HFFc6 (cell line): ENCODE results near the gene RASSF5. TPM values are rescaled to one million over a fixed set of nuclear protein-coding genes. Genes with fewer than 3 reads are reported as not detected.
A peak's percentile ranks its signal among the peaks of the same experiment; 100 is the strongest.

Experiments used
- DNase-seq: peaks from one replicate; pipeline ENCODE4 v3.0.0-alpha.2; 2018
- H3K27ac Mint-ChIP-seq: 2 replicates; pipeline ENCODE4 v1.8.0; 2020; ENCODE audit warnings: mild to moderate bottlenecking, mixed read lengths
- H3K27me3 Mint-ChIP-seq: 2 replicates; pipeline ENCODE4 v1.8.0; 2021; ENCODE audit warnings: mild to moderate bottlenecking, moderate library complexity, mixed read lengths; ENCODE audit not compliant: insufficient read depth
- H3K36me3 Mint-ChIP-seq: 2 replicates; pipeline ENCODE4 v1.8.0; 2021; ENCODE audit warnings: low read depth, mixed read lengths
- H3K4me1 Mint-ChIP-seq: 2 replicates; pipeline ENCODE4 v1.8.0; 2020; ENCODE audit warnings: low read depth, mixed read lengths
- H3K4me3 Mint-ChIP-seq: 2 replicates; pipeline ENCODE4 v1.8.0; 2020; ENCODE audit warnings: mild to moderate bottlenecking, moderate library complexity, mixed read lengths
- H3K9me3 Mint-ChIP-seq: 2 replicates; pipeline ENCODE4 v1.8.0; 2020; ENCODE audit warnings: mild to moderate bottlenecking, mixed read lengths
- total RNA-seq, 6 experiments: library from RNA; stranded (reverse); fragmentation: NEBNext Ultra II Directional; extraction: Animal tissue kit (Norgen Biotek cat#: 25700); gene quantifications; 2 replicates in 1 of 6; 3 replicates in 5 of 6; pipeline ENCODE4 v1.2.3, GENCODE V29; 2021
- TF ChIP-seq, protein P1 (sequence below): fragments of 200-600 bp; sonication (generic); IDR thresholded peaks from 2 replicates; pipeline ENCODE4 v1.5.0; 2021; ENCODE audit warnings: antibody characterized with exemption, mild to moderate bottlenecking

RASSF5 gene
- total RNA-seq, 6 experiments from 2014 or later, result 0.52 to 1.1 (median 0.82) TPM

DNA sequence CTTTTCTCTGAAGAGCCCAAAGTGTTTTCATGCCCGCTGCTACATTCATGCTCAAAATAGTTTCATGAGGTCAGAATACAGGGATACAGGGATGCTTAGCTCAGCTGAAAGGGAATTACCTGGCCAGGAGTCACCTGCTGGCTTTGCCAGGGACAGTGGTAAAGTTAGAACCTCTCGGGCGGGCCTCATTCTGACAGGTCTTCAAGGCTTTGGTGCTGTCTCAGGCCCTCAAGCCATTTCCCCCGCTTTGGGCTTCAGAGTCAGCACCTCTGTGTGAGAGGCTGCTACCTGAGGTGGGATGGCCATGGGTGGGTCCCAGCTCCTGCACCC, 5.5 kb downstream of the RASSF5 start:
- TF ChIP-seq, protein P1, sequence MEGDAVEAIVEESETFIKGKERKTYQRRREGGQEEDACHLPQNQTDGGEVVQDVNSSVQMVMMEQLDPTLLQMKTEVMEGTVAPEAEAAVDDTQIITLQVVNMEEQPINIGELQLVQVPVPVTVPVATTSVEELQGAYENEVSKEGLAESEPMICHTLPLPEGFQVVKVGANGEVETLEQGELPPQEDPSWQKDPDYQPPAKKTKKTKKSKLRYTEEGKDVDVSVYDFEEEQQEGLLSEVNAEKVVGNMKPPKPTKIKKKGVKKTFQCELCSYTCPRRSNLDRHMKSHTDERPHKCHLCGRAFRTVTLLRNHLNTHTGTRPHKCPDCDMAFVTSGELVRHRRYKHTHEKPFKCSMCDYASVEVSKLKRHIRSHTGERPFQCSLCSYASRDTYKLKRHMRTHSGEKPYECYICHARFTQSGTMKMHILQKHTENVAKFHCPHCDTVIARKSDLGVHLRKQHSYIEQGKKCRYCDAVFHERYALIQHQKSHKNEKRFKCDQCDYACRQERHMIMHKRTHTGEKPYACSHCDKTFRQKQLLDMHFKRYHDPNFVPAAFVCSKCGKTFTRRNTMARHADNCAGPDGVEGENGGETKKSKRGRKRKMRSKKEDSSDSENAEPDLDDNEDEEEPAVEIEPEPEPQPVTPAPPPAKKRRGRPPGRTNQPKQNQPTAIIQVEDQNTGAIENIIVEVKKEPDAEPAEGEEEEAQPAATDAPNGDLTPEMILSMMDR, result no peak
- Mint-ChIP-seq H3K4me1 (peaks cover 56% of the 10 kb centered on the region), H3K27ac (no peak overlapping the region), H3K4me3 (no peak overlapping the region), H3K36me3 (no peaks in the 10 kb centered on the region), H3K27me3 (peaks cover 7% of the 10 kb centered on the region), H3K9me3 (no peaks in the 10 kb centered on the region)
- no peak for DNase-seq

DNA sequence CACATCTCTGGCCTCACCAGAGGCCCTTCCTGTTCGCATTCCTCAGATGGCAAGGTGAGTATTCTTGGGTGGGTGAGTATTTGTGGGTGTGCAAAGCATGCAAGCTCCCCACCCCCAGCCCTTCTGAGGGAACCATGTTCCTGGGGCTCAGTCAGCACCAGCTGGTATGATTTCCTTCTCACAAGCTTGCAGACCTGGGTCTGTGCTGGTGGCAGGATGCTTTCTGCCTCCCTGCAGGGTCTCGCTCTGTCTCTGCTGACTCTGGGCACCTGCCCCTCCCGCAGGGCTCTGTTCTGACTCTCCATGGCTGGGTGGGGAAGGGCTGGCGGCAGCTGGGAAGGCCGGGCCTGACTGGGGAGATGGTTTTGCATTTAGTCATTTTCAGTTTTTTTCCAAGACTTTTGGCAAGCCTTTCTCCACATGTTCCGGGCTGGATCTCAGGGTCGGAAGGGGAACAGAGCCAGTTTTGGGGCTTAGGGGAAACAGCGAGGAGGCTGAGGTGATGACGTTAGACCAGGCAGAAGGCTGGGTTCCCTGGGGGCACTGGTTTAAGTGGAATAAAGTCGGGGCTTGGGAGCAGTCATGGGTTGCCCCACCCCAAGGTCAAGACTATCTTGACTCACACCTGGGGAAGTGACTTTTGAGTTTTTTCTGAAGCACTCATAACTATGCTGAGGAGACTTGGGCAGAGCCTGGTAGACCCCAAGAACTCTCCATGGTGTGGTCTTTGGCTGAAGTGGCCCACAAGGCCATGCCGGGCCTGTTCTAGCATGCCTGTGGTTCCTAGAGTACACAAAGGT, 6.2 kb downstream of the RASSF5 start:
- Mint-ChIP-seq H3K4me3 (peak overlapping the region; percentile 68), H3K4me1 (peaks cover 53% of the 10 kb centered on the region)

DNA sequence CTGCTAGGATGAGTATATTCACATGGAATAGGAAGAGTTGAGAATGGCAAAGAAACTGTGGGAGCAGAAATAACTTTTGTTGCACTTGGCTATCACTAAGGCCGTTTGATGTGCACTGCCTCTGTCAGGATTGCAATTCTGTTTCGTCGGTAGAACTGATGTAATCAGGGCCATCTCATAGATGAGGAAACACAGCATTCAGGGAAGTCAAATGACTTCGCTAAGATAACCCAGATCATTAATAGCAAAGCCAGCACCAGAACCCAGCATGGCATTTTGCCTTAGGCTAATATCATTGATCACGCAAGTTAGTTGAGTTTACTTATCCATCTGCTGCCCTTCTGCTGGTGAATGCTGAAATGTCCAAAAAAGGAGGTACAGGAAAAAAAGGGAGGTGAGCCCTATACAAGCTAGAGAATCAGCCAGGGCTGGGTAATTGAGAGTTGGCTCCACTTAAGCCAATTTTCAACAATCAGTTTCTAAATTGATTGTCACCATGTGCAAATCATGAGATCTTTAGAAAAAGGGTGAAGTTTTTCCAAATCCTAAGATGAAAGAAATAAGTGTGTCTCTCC, 7.6 kb downstream of the RASSF5 start:
- no peak for DNase-seq
- peaks cover 9% of the 10 kb centered on the region; the same call in 1 of the 2 replicates for H3K27me3 Mint-ChIP-seq
- H3K9me3 Mint-ChIP-seq, result no peaks in the 10 kb centered on the region
- no peaks in the 10 kb centered on the region for H3K36me3 Mint-ChIP-seq
- TF ChIP-seq, protein P1, result no peak
- no peak overlapping the region for H3K4me3 Mint-ChIP-seq
- H3K27ac Mint-ChIP-seq, result no peak overlapping the region
- peaks cover 45% of the 10 kb centered on the region for H3K4me1 Mint-ChIP-seq

More for the DNA sequence above, 6.2 kb downstream of the RASSF5 start:
- no peaks in the 10 kb centered on the region for H3K9me3 Mint-ChIP-seq
- no peaks in the 10 kb centered on the region for H3K36me3 Mint-ChIP-seq
- TF ChIP-seq, protein P1, result no peak
- peak overlapping the region; percentile 94 for H3K27ac Mint-ChIP-seq
- H3K27me3 Mint-ChIP-seq, result peaks cover 5% of the 10 kb centered on the region; the same call in 1 of the 2 replicates
- DNase-seq, result peak; percentile 81

DNA sequence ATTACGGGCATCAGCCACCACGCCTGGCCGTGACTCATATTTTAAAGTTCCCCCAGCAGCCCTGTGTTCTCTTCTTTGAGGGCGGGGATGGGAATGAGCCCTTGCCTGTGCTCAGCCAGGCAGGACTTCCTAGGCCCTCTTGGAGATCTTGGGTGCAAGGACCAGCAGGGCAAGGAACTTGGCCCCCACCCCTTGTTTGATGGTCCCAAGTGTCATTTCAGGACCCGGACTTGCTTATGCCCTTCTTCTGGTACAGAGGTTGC, 9.3 kb downstream of the RASSF5 start:
- H3K4me1 Mint-ChIP-seq, result peaks cover 44% of the 10 kb centered on the region
- no peaks in the 10 kb centered on the region for H3K9me3 Mint-ChIP-seq
- no peaks in the 10 kb centered on the region for H3K36me3 Mint-ChIP-seq
- no peak overlapping the region for H3K4me3 Mint-ChIP-seq
- H3K27me3 Mint-ChIP-seq, result peaks cover 9% of the 10 kb centered on the region; the same call in 1 of the 2 replicates
- H3K27ac Mint-ChIP-seq, result no peak overlapping the region
- TF ChIP-seq, protein P1, result no peak
- no peak for DNase-seq

DNA sequence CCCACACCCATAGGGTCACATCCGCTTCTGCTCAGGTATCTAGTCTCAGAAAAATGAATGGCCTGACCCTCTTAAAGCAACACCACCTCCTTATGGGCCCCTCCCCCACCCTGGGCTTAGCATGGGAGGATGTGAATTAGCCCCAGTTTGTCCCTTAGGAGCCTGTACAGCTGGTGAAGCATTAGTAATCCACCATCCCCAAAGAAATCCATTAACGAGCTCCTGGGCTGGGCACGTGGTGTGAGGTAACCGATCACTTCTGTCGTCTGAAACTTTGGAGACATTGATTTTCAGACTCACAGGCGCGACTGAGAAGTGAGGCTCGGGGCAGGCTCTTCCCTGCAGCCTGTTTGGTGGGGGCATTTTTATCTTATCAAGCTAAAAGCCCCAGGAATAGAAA, 10.5 kb downstream of the RASSF5 start:
- Mint-ChIP-seq H3K4me1 (peaks cover 33% of the 10 kb centered on the region), H3K27me3 (peaks cover 9% of the 10 kb centered on the region; the same call in 1 of the 2 replicates), H3K4me3 (no peak overlapping the region), H3K36me3 (no peaks in the 10 kb centered on the region), H3K27ac (no peak overlapping the region), H3K9me3 (no peaks in the 10 kb centered on the region)
- TF ChIP-seq, protein P1, result no peak
- DNase-seq, result no peak
